Uterus (tissue), 4 donors: Measurements from ENCODE around the gene FCRL6. TPM values are rescaled to one million over a fixed set of nuclear protein-coding genes. Genes with fewer than 3 reads are reported as not detected.

Experiments used
- DNase-seq, 2 donors: peaks; one replicate each; pipeline ENCODE4 v3.0.0-alpha.2; 2019 to 2020
- H3K27ac ChIP-seq, 2 donors: fragments of 200-600 bp; sonication (generic); 1 replicate in 1 of 2; 2 replicates in 1 of 2; pipeline ENCODE4 v1.5.1; 2016 to 2018
- H3K27me3 ChIP-seq, 2 donors: fragments of 200-600 bp; sonication (generic); one replicate each; pipeline ENCODE4 v1.5.1; 2018 to 2019; ENCODE audit warnings: control low read depth in 1 of 2
- H3K36me3 ChIP-seq, 2 donors: fragments of 200-600 bp; sonication (generic); one replicate each; pipeline ENCODE4 v1.5.1; 2019; ENCODE audit warnings: control low read depth in 1 of 2
- H3K4me1 ChIP-seq, 2 donors: fragments of 200-600 bp; sonication (generic); one replicate each; pipeline ENCODE4 v1.5.1; 2018 to 2019; ENCODE audit warnings: control low read depth in 1 of 2
- H3K4me3 ChIP-seq, 2 donors: fragments of 200-600 bp; sonication (generic); 1 replicate in 1 of 2; 2 replicates in 1 of 2; pipeline ENCODE4 v1.5.1; 2018 to 2019; ENCODE audit warnings: mild to moderate bottlenecking in 1 of 2
- H3K9me3 ChIP-seq, 2 donors: fragments of 200-600 bp; sonication (generic); one replicate each; pipeline ENCODE4 v1.5.1; 2019; ENCODE audit warnings: control low read depth in 1 of 2
- CTCF ChIP-seq, 4 experiments: fragments of 200-600 bp in 2 of 4; fragments of 450-650 bp in 2 of 4; sonication (generic) in 2 of 4; IDR thresholded peaks; one replicate each; pipeline ENCODE4 v1.5.1; 2016 to 2019; ENCODE audit warnings: antibody characterized with exemption in 4 of 4, mild to moderate bottlenecking in 2 of 4, moderate library complexity in 1 of 4
- POLR2A ChIP-seq, 2 donors: fragments of 450-650 bp; IDR thresholded peaks; one replicate each; pipeline ENCODE4 v1.6.1; 2016; ENCODE audit warnings: antibody characterized with exemption in 2 of 2, mild to moderate bottlenecking in 1 of 2, moderate library complexity in 1 of 2
- intact Hi-C: fragments of 100-400 bp; cut with DNase I; formaldehyde crosslinking; loops from one replicate; pipeline ENCODE4 v1.15.1; 2023; ENCODE audit warnings: low total_unique reads
- total RNA-seq, 4 donors: library from RNA; depleted of rRNA in 3 of 4; stranded (reverse); fragments of >200 nt in 3 of 4; gene quantifications; one replicate each; pipeline versions ENCODE4 v1.1.0 to v1.2.4, GENCODE V29; 2014 to 2023
- donor health status: DM: yes; HTN: yes; CAD: no.

FCRL6 gene
- total RNA-seq, 4 donors from 2014 or later: 0.21 to 1.1 TPM; not detected in 2

- peak; percentile 71 to 82 for TF ChIP-seq POLR2A (IDR thresholded peaks at IDR 0.05)
- TF ChIP-seq CTCF (IDR thresholded peaks at IDR 0.05): peak in 2 of 4 experiments; percentile 9 to 35
Measured at GRCh38 chr1:159854693-159855192, 52.6 kb downstream of the FCRL6 start.

GRCh38 chr1:159855709-159856108 is 53.5 kb downstream of the FCRL6 start:
- intact Hi-C loops: no loop called here
- Histone ChIP-seq H3K4me3 (no peak overlapping the region), H3K27me3 (no peaks in the 10 kb centered on the region), H3K36me3 (no peaks in the 10 kb centered on the region), H3K4me1 (no peaks in the 10 kb centered on the region), H3K27ac (peak overlapping the region in 1 of 2 donors; percentile 94), H3K9me3 (no peaks in the 10 kb centered on the region)
- DNase-seq: no peak
- TF ChIP-seq CTCF (IDR thresholded peaks at IDR 0.05) (no peak), POLR2A (IDR thresholded peaks at IDR 0.05) (no peak)

More at GRCh38 chr1:159854693-159855192, 52.6 kb downstream of the FCRL6 start:
- H3K9me3 ChIP-seq: no peaks in the 10 kb centered on the region
- peak; percentile 82 to 84 for DNase-seq
- H3K27me3 ChIP-seq: no peaks in the 10 kb centered on the region
- no peaks in the 10 kb centered on the region for H3K4me1 ChIP-seq
- H3K4me3 ChIP-seq: peak overlapping the region; percentile 66 to 68
- H3K36me3 ChIP-seq: no peaks in the 10 kb centered on the region
- H3K27ac ChIP-seq: peak overlapping the region; percentile 92 to 94
- intact Hi-C loops: no loop called here

GRCh38 chr1:159856576-159856975 is 54.4 kb downstream of the FCRL6 start:
- Histone ChIP-seq H3K4me1 (no peaks in the 10 kb centered on the region), H3K9me3 (no peaks in the 10 kb centered on the region), H3K36me3 (no peaks in the 10 kb centered on the region), H3K27ac (no peak overlapping the region), H3K4me3 (no peak overlapping the region), H3K27me3 (no peaks in the 10 kb centered on the region)
- DNase-seq: no peak
- no peak for TF ChIP-seq CTCF (IDR thresholded peaks at IDR 0.05)
- no peak for TF ChIP-seq POLR2A (IDR thresholded peaks at IDR 0.05)
- intact Hi-C loops: no loop called here

GRCh38 chr1:159857889-159858288 is 55.7 kb downstream of the FCRL6 start:
- Histone ChIP-seq H3K27me3 (no peaks in the 10 kb centered on the region), H3K27ac (no peak overlapping the region), H3K4me1 (no peaks in the 10 kb centered on the region), H3K9me3 (no peaks in the 10 kb centered on the region), H3K4me3 (no peak overlapping the region), H3K36me3 (no peaks in the 10 kb centered on the region)
- DNase-seq: no peak
- no peak for TF ChIP-seq CTCF (IDR thresholded peaks at IDR 0.05)
- intact Hi-C loops: no loop called here

DNA sequence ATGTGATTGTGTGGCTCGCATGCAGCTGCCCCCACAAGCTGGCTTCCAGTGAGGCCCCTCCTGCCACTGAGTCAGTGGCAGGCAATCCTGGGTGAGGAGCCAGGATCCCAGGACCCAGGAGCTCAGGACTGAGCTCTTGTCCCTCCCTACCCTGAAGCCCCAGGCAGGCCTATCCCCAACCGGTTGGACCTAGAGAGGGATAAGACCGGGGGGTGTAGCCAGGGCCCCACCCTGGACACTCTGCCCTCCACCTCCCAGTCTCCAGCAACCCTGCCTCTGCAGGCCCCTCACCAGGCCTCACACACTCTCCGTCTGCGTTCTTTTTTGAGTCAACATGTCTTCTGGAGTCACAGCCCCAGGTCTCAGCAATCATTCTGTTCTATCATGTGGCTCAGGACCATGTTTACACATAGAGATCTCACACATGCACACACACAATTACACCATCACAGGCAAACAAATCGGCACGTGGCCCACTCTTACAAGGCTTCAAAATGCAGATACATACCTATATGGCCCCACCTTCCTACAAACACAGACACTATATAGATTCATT is 57.7 kb downstream of the FCRL6 start:
- H3K4me3 ChIP-seq: no peak overlapping the region
- H3K9me3 ChIP-seq: no peaks in the 10 kb centered on the region
- no peaks in the 10 kb centered on the region for H3K36me3 ChIP-seq
- intact Hi-C loops: no loop called here
- H3K4me1 ChIP-seq: no peaks in the 10 kb centered on the region
- H3K27ac ChIP-seq: no peak overlapping the region
- TF ChIP-seq CTCF (IDR thresholded peaks at IDR 0.05): no peak
- no peak for TF ChIP-seq POLR2A (IDR thresholded peaks at IDR 0.05)
- no peaks in the 10 kb centered on the region for H3K27me3 ChIP-seq
- DNase-seq: no peak
